ENCODE data around the gene ADGRG6.

The ADGRG6 gene

DNA sequence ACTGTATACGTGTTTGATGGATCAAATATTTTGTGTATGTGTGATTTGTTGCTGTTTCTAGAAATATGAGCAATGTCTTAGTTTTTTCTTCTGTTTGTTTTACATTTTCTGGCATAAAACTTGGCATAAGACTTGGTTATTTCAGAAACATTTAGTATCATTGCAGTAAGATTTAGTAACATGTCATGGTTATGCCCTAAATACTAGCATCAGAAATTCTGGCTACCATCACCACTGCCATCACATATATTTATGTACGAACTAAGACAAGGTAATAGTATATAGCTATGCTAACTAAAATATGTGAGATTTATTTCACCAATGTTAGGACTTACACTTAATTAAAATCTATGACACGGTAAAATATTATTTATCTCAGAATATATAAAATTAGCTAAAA, 10.3 kb upstream of the ADGRG6 start:
- no peak for DNase-seq (ENCODE audit: low spot score)

GRCh38 chr6:142292166-142292924, 9.5 kb upstream of the ADGRG6 start:
- no peak for DNase-seq (ENCODE audit: low spot score)

GRCh38 chr6:142293121-142293520, 8.7 kb upstream of the ADGRG6 start:
- no peak for DNase-seq (ENCODE audit: low spot score)

DNA sequence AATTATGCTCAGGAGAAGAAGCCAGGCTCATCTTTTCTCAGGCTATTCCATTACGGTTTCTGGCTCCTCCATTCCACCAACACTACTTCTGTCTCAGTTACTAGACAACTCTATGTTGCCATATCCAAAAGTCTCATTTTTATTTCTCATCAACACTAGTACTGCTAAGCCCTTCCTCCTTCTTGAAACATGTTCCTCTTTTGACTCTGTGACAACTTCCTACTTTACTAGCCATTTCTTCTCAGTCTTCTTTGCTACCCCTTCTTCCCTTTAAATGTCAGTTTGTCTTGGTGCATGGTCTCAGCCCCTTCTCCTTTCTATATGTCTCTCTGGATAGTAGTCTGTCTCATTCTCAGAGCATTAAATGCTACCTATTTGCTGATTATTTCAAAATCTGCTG, 7.1 kb upstream of the ADGRG6 start:
- no peak for DNase-seq (ENCODE audit: low spot score)

GRCh38 chr6:142296975-142297604, 4.7 kb upstream of the ADGRG6 start:
- no peak for DNase-seq (ENCODE audit: low spot score)

DNA sequence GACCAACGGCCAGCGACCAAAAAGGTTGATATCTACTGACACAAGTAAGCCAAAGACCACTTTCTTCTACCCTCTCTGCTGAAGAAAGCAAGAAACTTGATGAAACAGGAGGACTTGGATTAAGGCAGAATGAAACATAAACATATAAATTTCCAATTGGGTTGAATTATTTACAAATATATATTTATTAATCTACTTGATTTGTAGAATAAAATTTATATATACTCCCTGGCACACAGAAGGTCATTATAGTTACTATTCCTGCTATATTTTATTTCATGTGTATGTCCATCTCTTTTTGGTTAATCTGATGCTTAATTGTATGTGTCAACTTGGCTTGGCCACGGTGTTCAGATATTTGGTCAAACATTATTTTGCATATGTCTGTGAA, 4.2 kb upstream of the ADGRG6 start:
- no peak for DNase-seq (ENCODE audit: low spot score)

DNA sequence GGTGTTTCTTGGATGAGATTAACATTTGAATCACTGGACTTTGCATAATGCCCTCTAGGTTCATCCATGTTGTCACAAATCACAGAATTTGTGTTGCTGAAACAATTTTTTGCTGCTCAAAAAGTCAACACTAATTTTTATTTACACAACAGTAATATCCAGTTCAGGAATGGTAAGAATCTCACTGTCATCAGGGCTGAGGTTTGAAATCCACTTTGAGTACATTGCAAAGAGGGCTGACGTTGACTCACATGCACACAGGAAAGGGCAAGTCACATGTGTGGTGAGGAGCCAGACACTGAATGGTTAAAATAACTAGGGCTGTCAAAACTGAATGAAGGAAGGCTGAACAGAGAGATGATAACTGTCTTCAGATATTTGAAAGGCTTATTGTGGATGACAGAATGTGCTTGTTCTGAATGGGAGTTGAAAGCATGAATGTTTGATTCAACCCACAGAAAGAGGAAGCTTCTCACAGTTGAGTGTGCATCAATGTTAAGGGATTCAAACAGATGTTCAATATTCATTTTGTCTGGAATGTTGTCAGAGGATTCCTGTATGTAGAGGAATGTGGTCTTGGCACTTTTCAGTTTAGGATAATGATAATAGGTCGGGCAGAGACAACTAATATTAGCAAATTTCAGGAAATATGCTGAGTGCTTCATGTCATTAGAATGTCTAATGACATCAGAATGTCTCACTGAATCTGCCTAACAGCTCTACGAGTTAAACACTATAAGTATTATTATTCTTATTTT, 3.6 kb upstream of the ADGRG6 start:
- no peak for DNase-seq (ENCODE audit: low spot score)

DNA sequence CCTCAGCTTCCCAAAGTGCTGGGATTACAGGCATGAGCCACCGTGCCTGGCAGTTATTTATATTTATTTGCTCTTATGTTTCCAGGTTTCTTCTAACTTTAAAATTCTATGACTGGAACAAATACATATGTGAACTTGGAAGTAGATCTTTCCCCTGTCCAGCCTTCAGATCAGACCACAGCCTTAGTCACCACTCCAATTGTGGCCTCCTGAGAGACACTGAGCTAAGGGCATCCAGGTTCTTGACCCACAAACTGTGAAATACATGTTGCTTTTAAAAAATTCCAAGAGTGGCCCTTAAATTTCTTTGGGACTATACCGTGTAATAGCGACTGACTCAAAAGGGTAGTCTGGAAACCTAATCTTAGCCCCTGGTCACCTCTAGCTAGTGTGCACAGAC, 1.5 kb upstream of the ADGRG6 start:
- DNase-seq (ENCODE audit: low spot score), result no peak

GRCh38 chr6:142300758-142301650, 803 bp upstream of the ADGRG6 start:
- DNase-seq (ENCODE audit: low spot score), result no peak

- DNase-seq (ENCODE audit: low spot score), result no peak
These were observed 791 bp downstream of the ADGRG6 start for GRCh38 chr6:142302421-142303175.

DNA sequence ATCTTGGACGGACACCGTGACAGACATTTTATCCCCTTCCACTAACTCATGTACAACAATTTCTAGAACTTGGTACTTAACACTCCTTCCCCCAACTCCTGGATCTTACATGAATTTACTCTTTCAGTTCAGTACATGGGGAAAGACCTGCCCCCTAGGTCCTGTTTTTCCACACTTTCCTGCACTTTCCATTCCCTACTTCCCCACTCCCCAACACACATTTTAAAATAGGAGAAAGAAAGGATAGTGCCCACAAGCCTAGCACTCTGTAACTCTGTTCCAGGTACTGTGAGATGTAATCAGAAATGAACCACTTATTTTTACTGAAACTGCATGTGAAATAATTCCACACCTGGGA, 1.3 kb downstream of the ADGRG6 start:
- DNase-seq (ENCODE audit: low spot score), result no peak

DNA sequence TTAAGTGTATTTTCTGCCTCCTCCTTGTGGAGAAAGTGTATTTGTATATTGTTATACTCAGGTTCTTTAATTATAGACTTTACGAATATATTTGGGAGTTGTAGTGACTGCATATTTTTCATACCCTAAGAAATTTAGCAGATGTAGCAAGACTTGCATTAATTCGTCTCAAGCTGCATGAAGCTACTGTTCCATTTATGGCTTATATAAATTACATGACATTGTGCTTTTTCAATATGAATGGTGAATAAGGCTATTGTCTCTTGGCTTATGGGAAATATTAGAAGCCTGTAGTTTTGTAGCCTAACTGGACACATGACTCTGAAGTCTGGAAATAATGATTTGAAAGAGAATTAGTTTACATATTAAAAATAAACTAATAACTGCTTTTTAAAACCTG, 2.4 kb downstream of the ADGRG6 start:
- no peak for DNase-seq (ENCODE audit: low spot score)

DNA sequence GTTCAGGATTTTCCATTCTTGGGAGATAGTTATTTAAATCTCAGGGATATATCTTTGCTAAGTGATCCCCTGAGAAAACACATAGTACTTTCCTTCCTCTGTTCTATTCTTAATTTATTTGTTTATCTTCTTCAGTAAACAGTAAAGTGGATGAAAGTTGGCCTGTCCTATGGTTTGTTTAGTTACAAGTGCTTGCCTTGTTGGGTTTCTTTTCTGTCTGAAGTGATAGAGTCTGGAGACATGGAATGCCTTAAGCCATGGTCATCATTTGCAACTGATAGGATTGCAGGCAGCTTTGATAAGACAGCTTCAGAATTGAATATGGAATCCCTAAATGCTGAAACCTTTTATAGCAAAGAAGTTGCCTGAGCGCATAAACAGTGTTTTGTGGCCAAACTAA, 4.9 kb downstream of the ADGRG6 start:
- DNase-seq (ENCODE audit: low spot score), result no peak

GRCh38 chr6:142307963-142308748, 6.3 kb downstream of the ADGRG6 start:
- DNase-seq (ENCODE audit: low spot score), result no peak

GRCh38 chr6:142309426-142309825, 7.6 kb downstream of the ADGRG6 start:
- DNase-seq (ENCODE audit: low spot score), result no peak

GRCh38 chr6:142313284-142313683, 11.5 kb downstream of the ADGRG6 start:
- no peak for DNase-seq (ENCODE audit: low spot score)

DNA sequence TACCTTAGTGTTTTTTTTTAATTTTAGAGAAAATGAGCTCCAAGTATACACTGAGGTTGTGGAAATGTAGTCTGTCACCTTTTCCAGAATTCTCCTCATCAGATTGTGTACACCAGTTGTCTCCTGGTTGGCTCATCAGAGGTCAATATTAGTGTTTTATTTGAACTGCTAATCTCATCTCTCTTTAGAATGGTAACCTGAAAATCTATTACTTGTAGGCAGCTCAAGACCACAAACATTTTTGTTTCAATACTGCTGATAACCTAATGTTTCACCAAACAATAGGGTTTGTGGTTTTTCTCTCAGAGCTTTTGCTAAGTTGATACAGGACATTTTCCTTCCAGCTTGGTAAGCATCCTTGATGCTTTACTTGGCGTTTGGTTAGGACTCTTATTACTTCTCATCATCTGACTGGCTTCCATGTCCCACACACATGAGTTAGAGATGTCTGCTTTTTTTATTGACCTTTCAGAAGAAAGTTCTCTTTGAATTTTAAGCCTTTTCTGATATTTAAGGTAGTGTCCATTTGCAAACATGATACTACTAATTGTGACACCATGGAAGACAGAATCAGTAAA, 15.1 kb downstream of the ADGRG6 start:
- DNase-seq (ENCODE audit: low spot score), result no peak

GRCh38 chr6:142318714-142319113, 16.9 kb downstream of the ADGRG6 start:
- DNase-seq (ENCODE audit: low spot score), result no peak

GRCh38 chr6:142320366-142320765, 18.6 kb downstream of the ADGRG6 start:
- DNase-seq (ENCODE audit: low spot score), result no peak

DNA sequence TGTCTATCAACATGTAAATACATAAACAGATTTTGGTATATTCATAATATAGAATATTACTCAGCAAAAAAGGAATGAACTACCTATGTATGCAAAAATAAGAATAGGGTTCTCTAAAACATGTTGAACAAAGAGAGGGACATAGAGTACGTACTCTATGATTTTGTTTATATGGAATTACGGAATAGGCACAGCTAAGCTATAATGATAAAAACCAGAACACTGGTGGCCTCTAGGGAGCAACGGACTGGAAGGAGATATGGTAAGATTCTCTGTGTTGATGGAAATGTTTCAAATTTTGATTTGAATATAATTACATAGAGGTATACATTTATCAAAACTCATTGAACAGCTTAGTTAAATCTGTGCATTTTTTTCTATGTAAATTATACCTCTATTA, 19.6 kb downstream of the ADGRG6 start:
- no peak for DNase-seq (ENCODE audit: low spot score)

All from ecto neural progenitor cell (in vitro differentiated cells).